SU-DHL-6 (cell line): ENCODE results near the gene KCNH3.

Experiments used
- EZH2phosphoT487 ChIP-seq: fragments of 200-600 bp; sonication (generic), shearing (Covaris generic); conservative IDR thresholded peaks from 2 replicates; pipeline ENCODE4 v1.6.1; 2018; ENCODE audit warnings: mild to moderate bottlenecking, antibody characterized with exemption, low read length, moderate library complexity, mixed read lengths
- TF ChIP-seq, protein P1 (sequence below): fragments of 200-600 bp; sonication (generic); IDR thresholded peaks from one replicate; pipeline ENCODE4 v1.5.1; 2017; ENCODE audit warnings: antibody characterized with exemption, mild to moderate bottlenecking, low read length, moderate library complexity; ENCODE audit not compliant: insufficient read depth, poor library complexity, severe bottlenecking

DNA sequence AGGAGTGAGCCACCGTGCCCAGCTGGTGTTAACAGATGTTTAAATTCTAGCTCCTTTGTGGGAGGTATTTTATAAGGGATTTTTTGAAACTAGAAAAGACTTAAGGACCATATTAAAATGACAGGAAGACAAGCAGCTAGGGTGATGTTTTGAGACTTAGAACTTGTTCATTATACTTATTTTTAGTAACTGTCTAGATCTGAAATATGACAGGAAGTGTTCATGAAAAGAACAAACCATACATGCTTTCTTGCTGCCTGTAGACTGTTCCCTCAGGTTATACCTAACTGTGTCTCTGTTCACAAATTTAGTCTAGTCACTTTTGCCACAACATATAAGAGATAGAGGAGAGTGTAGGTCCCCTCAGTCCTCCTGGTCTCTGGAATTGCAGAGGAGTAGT is 36.9 kb upstream of the KCNH3 start:
- TF ChIP-seq, protein P1, sequence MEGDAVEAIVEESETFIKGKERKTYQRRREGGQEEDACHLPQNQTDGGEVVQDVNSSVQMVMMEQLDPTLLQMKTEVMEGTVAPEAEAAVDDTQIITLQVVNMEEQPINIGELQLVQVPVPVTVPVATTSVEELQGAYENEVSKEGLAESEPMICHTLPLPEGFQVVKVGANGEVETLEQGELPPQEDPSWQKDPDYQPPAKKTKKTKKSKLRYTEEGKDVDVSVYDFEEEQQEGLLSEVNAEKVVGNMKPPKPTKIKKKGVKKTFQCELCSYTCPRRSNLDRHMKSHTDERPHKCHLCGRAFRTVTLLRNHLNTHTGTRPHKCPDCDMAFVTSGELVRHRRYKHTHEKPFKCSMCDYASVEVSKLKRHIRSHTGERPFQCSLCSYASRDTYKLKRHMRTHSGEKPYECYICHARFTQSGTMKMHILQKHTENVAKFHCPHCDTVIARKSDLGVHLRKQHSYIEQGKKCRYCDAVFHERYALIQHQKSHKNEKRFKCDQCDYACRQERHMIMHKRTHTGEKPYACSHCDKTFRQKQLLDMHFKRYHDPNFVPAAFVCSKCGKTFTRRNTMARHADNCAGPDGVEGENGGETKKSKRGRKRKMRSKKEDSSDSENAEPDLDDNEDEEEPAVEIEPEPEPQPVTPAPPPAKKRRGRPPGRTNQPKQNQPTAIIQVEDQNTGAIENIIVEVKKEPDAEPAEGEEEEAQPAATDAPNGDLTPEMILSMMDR = no peak
- no peak for TF ChIP-seq EZH2phosphoT487
